MCF 10A (cell line): ENCODE data around the gene VMP1. TPM values are rescaled to one million over a fixed set of nuclear protein-coding genes. Genes with fewer than 3 reads are reported as not detected.

ENCODE experiments used
- BruUV-seq: library from RNA; stranded (reverse); fragments of 400-500 nt; replicated peaks from 2 replicates; lab custom pipeline; 2021; lab: Mats Ljungman, UMichigan
- CTCF ChIA-PET: fragments of 300-600 bp; sonication (Branson Sonifier 250); formaldehyde crosslinking; extraction: SDS; loops from one replicate; lab custom pipeline; 2021; ENCODE audit warnings: antibody characterized with exemption, inconsistent platforms; lab: Yijun Ruan, JAX
- POLR2A ChIA-PET: fragments of 300-600, 350-650 bp; sonication (Branson Sonifier 250); formaldehyde crosslinking; extraction: SDS; loops from one replicate; lab custom pipeline; 2020; ENCODE audit warnings: antibody characterized with exemption, inconsistent platforms; lab: Yijun Ruan, JAX
- DNase-seq: peaks from one replicate; pipeline ENCODE4 v3.0.0-alpha.2; 2018; ENCODE audit not compliant: unreplicated experiment
- H3K27ac Mint-ChIP-seq: one replicate; pipeline ENCODE4 v1.8.0; 2022; ENCODE audit warnings: mild to moderate bottlenecking, low read depth, mixed read lengths; ENCODE audit not compliant: unreplicated experiment
- H3K27me3 Mint-ChIP-seq: one replicate; pipeline ENCODE4 v1.8.0; 2022; ENCODE audit warnings: mixed read lengths; ENCODE audit not compliant: insufficient read depth, unreplicated experiment
- H3K36me3 Mint-ChIP-seq: one replicate; pipeline ENCODE4 v1.8.0; 2022; ENCODE audit warnings: mild to moderate bottlenecking, moderate library complexity, mixed read lengths; ENCODE audit not compliant: insufficient read depth, unreplicated experiment
- H3K4me1 Mint-ChIP-seq: one replicate; pipeline ENCODE4 v1.8.0; 2022; ENCODE audit warnings: mixed read lengths; ENCODE audit not compliant: insufficient read depth, unreplicated experiment
- H3K4me3 Mint-ChIP-seq: one replicate; pipeline ENCODE4 v1.8.0; 2022; ENCODE audit warnings: mild to moderate bottlenecking, moderate library complexity, mixed read lengths; ENCODE audit not compliant: unreplicated experiment
- H3K9me3 Mint-ChIP-seq: one replicate; pipeline ENCODE4 v1.8.0; 2022; ENCODE audit warnings: mixed read lengths; ENCODE audit not compliant: unreplicated experiment
- intact Hi-C: fragments of 100-400 bp; cut with micrococcal nuclease; formaldehyde crosslinking; loops from 2 replicates; pipeline ENCODE4 v1.14.1; 2022
- total RNA-seq: library from RNA; stranded (reverse); gene quantifications from 2 replicates; pipeline ENCODE4 v1.2.3, GENCODE V29; 2022
- TF ChIP-seq, protein P1 (sequence below): fragments of 200-600 bp; IDR thresholded peaks from one replicate; pipeline ENCODE4 v1.8.0; 2022; ENCODE audit warnings: antibody characterized with exemption, mild to moderate bottlenecking; ENCODE audit not compliant: unreplicated experiment

The VMP1 gene
- total RNA-seq, 1 experiment from 2014 or later, result 228 TPM

DNA sequence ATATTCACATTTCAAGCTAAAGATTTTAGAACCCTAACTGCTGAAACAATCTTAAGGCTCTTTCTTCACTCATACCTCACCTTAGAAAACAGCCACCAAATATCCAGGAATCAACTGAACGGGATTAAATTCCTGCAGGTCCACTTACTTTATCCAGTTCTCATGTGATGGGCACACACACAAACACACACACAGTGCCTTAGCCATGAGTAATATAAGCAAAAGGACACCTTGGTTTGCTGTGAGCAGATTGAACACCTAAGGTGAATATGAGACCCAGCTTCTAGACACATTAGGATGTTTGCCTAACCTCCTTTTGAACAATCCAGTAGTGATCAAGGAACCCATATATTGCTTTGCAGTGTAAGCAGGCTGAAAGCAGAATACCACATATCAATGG lies 103.8 kb downstream of the VMP1 start:
- TF ChIP-seq, protein P1, sequence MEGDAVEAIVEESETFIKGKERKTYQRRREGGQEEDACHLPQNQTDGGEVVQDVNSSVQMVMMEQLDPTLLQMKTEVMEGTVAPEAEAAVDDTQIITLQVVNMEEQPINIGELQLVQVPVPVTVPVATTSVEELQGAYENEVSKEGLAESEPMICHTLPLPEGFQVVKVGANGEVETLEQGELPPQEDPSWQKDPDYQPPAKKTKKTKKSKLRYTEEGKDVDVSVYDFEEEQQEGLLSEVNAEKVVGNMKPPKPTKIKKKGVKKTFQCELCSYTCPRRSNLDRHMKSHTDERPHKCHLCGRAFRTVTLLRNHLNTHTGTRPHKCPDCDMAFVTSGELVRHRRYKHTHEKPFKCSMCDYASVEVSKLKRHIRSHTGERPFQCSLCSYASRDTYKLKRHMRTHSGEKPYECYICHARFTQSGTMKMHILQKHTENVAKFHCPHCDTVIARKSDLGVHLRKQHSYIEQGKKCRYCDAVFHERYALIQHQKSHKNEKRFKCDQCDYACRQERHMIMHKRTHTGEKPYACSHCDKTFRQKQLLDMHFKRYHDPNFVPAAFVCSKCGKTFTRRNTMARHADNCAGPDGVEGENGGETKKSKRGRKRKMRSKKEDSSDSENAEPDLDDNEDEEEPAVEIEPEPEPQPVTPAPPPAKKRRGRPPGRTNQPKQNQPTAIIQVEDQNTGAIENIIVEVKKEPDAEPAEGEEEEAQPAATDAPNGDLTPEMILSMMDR, result no peak
- no peak overlapping the region for H3K27ac Mint-ChIP-seq
- H3K36me3 Mint-ChIP-seq, result peaks cover 24% of the 10 kb centered on the region
- no peaks in the 10 kb centered on the region for H3K27me3 Mint-ChIP-seq
- no peak for DNase-seq
- H3K9me3 Mint-ChIP-seq, result no peaks in the 10 kb centered on the region
- intact Hi-C loops, result no loop called here
- H3K4me1 Mint-ChIP-seq, result peaks cover 18% of the 10 kb centered on the region
- H3K4me3 Mint-ChIP-seq, result no peak overlapping the region
- ChIA-PET POLR2A (interaction anchor here (1.0 to 6.1 kb wide), 5 partner anchors 11 to 29 kb away, joined by 3 to 49 read pairs (median 6); no protein-coding TSS in a partner anchor), CTCF (no interaction called here)
- BruUV-seq, result no TSS peak

GRCh38 chr17:59812139-59812538 lies 104.7 kb downstream of the VMP1 start:
- no peak for DNase-seq
- Mint-ChIP-seq H3K4me1 (peaks cover 21% of the 10 kb centered on the region), H3K36me3 (peaks cover 24% of the 10 kb centered on the region), H3K4me3 (no peak overlapping the region), H3K9me3 (no peaks in the 10 kb centered on the region), H3K27me3 (no peaks in the 10 kb centered on the region), H3K27ac (no peak overlapping the region)
- intact Hi-C loops, result no loop called here
- no TSS peak for BruUV-seq
- POLR2A ChIA-PET, result interaction anchor here (1.0 to 6.1 kb wide), 2 partner anchors 10 to 25 kb away, joined by 3 to 49 read pairs; no protein-coding TSS in a partner anchor
- CTCF ChIA-PET, result no interaction called here
- TF ChIP-seq, protein P1, result no peak

DNA sequence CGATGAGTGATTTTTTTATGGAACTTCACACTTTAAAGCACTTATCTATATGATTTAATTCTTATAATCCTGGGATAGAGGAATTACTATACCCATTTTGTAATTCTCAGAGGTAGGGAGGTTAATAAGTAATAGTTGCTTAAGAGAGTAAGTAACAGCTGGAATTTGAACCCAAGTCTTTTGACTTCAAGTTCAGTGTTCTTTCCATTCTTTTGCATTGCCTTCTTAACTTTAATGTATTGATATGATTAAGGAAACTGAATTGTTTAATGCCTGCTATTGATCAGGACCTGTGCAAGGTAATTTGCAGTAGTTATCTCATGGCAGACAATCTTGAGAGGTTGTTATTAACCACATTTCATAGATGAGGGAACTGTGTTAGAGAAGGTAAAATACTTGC lies 106.8 kb downstream of the VMP1 start:
- Mint-ChIP-seq H3K27me3 (no peaks in the 10 kb centered on the region), H3K4me3 (no peak overlapping the region), H3K36me3 (peaks cover 23% of the 10 kb centered on the region), H3K9me3 (no peaks in the 10 kb centered on the region), H3K27ac (no peak overlapping the region), H3K4me1 (peaks cover 21% of the 10 kb centered on the region)
- ChIA-PET POLR2A (interaction anchor here (0.7 to 3.2 kb wide), 8 partner anchors 14 to 60 kb away, joined by 3 to 22 read pairs (median 3); no protein-coding TSS in a partner anchor), CTCF (no interaction called here)
- no peak for DNase-seq
- BruUV-seq, result no TSS peak
- TF ChIP-seq, protein P1, result no peak
- intact Hi-C loops, result no loop called here

DNA sequence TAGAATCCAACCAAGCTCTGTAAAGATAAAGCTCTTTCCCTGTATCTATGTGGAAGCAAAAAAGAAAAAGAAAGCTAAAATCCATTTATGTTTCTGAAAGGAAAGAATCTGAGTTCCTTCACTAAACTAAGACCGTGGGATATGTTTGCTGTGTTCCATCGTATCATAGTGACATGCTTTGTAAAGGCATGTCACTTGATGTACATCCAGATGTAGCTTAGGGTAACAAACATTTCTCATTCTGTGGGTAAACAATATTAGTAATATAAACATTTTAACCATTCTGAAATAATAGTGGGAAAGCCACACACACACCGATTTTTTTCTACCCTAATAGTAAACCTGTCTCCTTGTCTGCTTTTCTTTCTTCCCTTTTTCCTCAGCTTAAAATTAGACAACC lies 107.2 kb downstream of the VMP1 start:
- TF ChIP-seq, protein P1, result no peak
- Mint-ChIP-seq H3K9me3 (no peaks in the 10 kb centered on the region), H3K4me1 (peaks cover 22% of the 10 kb centered on the region), H3K27ac (no peak overlapping the region), H3K36me3 (peaks cover 19% of the 10 kb centered on the region), H3K4me3 (no peak overlapping the region), H3K27me3 (no peaks in the 10 kb centered on the region)
- no peak for DNase-seq
- intact Hi-C loops, result no loop called here
- ChIA-PET CTCF (no interaction called here), POLR2A (interaction anchor here (0.7 to 3.2 kb wide), 8 partner anchors 14 to 60 kb away, joined by 3 to 22 read pairs (median 3); no protein-coding TSS in a partner anchor)
- no TSS peak for BruUV-seq
